Fibroblast of villous mesenchyme (primary cell): ENCODE measurements around the gene HLA-DQA1. TPM values are rescaled to one million over a fixed set of nuclear protein-coding genes. Genes with fewer than 3 reads are reported as not detected.

Source experiments
- DNase-seq: peaks from one replicate; pipeline ENCODE4 v3.0.0-alpha.2; 2010; ENCODE audit warnings: low read depth
- H3K4me3 ChIP-seq: 2 replicates; pipeline ENCODE4 v1.5.1; 2011; ENCODE audit warnings: low read depth, mild to moderate bottlenecking, low read length
- total RNA-seq: library from RNA; depleted of rRNA; stranded (reverse); fragments of >200 nt; gene quantifications from 2 replicates; pipeline ENCODE4 v1.2.3, GENCODE V29; 2012
- TF ChIP-seq, protein P1 (sequence below): IDR thresholded peaks from 2 replicates; pipeline ENCODE4 v1.5.1; 2012; ENCODE audit warnings: low read depth, mild to moderate bottlenecking, low read length; ENCODE audit not compliant: insufficient read depth

Gene HLA-DQA1
- total RNA-seq, 1 donor, result not detected

- no peak overlapping the region for H3K4me3 ChIP-seq
- DNase-seq, result no peak
- TF ChIP-seq, protein P1, sequence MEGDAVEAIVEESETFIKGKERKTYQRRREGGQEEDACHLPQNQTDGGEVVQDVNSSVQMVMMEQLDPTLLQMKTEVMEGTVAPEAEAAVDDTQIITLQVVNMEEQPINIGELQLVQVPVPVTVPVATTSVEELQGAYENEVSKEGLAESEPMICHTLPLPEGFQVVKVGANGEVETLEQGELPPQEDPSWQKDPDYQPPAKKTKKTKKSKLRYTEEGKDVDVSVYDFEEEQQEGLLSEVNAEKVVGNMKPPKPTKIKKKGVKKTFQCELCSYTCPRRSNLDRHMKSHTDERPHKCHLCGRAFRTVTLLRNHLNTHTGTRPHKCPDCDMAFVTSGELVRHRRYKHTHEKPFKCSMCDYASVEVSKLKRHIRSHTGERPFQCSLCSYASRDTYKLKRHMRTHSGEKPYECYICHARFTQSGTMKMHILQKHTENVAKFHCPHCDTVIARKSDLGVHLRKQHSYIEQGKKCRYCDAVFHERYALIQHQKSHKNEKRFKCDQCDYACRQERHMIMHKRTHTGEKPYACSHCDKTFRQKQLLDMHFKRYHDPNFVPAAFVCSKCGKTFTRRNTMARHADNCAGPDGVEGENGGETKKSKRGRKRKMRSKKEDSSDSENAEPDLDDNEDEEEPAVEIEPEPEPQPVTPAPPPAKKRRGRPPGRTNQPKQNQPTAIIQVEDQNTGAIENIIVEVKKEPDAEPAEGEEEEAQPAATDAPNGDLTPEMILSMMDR, result no peak
Observed at GRCh38 chr6:32659856-32660595, 22.8 kb downstream of the HLA-DQA1 start.

DNA sequence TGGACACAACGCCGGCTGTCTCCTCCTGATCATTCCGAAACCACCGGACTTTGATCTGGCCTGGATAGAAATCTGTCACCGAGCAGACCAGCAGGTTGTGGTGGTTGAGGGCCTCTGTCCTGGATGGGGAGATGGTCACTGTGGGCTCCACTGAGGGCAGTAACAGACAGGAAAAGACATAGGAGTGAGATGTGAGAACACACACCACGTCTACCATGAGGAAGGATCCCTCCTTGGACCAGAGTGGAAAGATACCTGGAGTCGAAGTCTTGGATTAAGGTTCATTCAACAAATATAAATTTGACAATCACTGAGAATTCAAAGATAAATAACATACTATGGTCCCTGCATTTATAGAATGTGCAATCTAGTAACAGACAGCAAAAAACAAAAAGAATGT, 24.9 kb downstream of the HLA-DQA1 start:
- DNase-seq, result no peak
- TF ChIP-seq, protein P1, result no peak
- H3K4me3 ChIP-seq, result no peak overlapping the region

GRCh38 chr6:32662836-32663235, 25.6 kb downstream of the HLA-DQA1 start:
- TF ChIP-seq, protein P1, result no peak
- DNase-seq, result no peak
- H3K4me3 ChIP-seq, result no peak overlapping the region

DNA sequence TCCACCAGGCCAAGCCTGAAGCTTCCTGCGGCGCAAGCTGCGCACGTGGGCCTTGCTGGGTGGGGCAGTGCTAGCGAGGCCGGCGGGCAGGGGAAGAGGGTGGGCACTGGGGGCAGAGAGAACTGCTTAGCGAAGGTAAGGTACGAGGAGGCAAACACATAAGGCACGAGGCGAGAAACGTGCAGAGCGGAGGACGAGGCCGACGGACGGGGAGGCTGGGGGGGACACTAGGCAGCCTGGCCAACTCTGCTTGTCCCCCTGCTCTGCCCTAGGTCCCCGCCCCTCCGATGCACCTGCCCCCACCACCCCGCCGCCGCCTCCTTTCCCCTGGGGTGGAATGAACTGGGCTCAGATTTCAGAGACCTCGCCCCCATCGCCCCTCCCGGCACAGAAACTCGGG, 27.1 kb downstream of the HLA-DQA1 start:
- H3K4me3 ChIP-seq, result no peak overlapping the region
- TF ChIP-seq, protein P1, result no peak
- DNase-seq, result no peak

DNA sequence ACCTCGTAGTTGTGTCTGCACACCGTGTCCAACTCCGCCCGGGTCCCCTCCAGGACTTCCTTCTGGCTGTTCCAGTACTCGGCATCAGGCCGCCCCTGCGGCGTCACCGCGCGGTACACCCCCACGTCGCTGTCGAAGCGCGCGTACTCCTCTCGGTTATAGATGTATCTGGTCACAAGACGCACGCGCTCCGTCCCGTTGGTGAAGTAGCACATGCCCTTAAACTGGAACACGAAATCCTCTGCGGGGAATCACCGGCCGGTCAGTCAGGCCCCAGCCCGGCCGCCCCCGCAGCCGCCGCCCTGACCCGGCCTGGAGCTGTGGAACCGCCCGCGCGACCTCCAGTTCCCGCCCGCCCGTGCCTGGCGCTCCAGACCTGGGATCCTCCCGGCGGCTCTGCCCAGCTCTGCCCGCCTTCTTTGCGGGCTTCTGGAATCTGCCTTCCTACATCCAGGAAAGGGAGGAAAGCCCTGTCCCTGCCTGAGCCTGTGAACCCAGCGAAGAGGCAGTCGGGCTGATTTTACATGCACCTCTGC, 27.7 kb downstream of the HLA-DQA1 start:
- no peak overlapping the region for H3K4me3 ChIP-seq
- DNase-seq, result no peak
- TF ChIP-seq, protein P1, result no peak

- TF ChIP-seq, protein P1, result no peak
- no peak overlapping the region for H3K4me3 ChIP-seq
- no peak for DNase-seq
Observed at GRCh38 chr6:32665661-32666060, 28.5 kb downstream of the HLA-DQA1 start.
